GM13977 (cell line): Measurements from ENCODE around the gene SLC39A2.
"Not testable (repeated sequence)": the region's sequence is repeated elsewhere in the genome, so short reads cannot be mapped to it uniquely, and the experiment has no call there.

ENCODE experiments used
- DNase-seq: peaks from one replicate; pipeline ENCODE4 v3.0.0; 2012; ENCODE audit warnings: low spot score
- CTCF ChIP-seq: IDR thresholded peaks from 2 replicates; pipeline ENCODE4 v1.5.1; 2012; ENCODE audit warnings: mild to moderate bottlenecking, control low read depth; ENCODE audit not compliant: insufficient read depth; ENCODE audit errors: extremely low read depth, missing control alignments
- in situ Hi-C: fragments of 300-500 bp; cut with MboI; formaldehyde crosslinking; loops from one replicate; pipeline ENCODE4 v1.12.0; 2022; ENCODE audit warnings: low sequenced_read_pairs, low pct_unique_long_range_greater_than_20kb, mixed read lengths, inconsistent platforms; ENCODE audit not compliant: unreplicated experiment

SLC39A2 gene

GRCh38 chr14:20996521-20996920 is 2.6 kb upstream of the SLC39A2 start:
- no peak for TF ChIP-seq CTCF
- in situ Hi-C loops = no loop called here
- DNase-seq = no peak

DNA sequence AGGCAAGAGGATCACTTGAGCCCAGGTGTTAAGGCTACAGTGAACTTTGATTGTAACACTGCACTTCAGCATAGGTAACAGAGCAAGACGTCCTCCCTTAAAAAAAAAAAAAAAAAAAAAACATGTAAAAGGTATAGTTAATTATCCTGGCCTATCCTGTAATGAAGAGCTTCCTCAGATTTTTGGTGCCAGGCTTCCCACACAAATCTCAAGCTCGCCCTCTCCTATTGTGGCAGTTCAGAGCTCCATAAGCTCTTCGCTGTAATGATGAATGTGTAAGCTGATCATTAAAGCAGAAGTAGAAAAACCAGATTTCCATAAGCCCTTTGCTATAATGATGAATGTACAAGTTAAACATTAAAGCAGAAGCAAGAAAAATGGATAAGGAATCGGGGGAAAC is 2.0 kb upstream of the SLC39A2 start:
- DNase-seq = no peak
- TF ChIP-seq CTCF = no peak
- in situ Hi-C loops = no loop called here

GRCh38 chr14:20997564-20997963 is 1.5 kb upstream of the SLC39A2 start:
- in situ Hi-C loops = no loop called here
- no peak for DNase-seq
- TF ChIP-seq CTCF = no peak

DNA sequence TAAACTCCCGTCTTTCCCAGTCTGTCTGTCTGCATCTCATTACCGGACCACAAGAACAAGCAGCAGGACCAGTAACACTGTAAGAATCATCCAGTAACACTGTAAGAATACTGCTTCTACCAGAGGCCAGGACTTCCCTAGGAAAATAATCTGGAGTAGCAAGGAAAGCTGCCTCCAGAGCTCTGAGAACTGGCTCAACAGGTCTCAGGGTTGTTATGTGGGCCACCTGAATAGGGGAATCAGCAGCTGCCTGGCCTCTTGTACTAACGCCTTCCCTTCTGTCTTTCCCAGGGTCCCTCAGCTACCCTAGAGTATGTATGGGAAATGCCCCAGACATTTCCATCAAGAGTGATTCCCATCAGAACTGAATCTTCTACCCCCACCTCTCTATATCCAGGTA is 954 bp upstream of the SLC39A2 start:
- in situ Hi-C loops = no loop called here
- no peak for TF ChIP-seq CTCF
- no peak for DNase-seq

GRCh38 chr14:20999591-20999990 is 498 bp downstream of the SLC39A2 start:
- in situ Hi-C loops = no loop called here
- TF ChIP-seq CTCF = no peak
- no peak for DNase-seq

DNA sequence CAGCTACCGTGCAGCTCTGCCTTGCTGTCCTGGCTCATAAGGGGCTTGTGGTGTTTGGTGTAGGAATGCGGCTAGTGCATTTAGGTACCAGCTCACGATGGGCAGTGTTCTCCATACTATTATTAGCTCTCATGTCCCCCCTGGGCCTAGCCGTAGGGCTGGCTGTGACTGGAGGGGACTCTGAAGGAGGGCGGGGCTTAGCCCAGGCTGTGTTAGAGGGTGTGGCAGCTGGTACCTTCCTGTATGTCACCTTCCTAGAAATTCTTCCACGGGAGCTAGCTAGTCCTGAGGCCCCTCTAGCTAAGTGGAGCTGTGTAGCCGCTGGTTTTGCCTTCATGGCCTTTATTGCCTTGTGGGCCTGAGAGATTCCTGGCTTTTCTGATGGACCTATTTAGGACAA is 2.1 kb downstream of the SLC39A2 start:
- no peak for DNase-seq
- in situ Hi-C loops = no loop called here
- TF ChIP-seq CTCF = no peak

GRCh38 chr14:21003788-21004346 is 4.8 kb downstream of the SLC39A2 start:
- no peak for TF ChIP-seq CTCF
- no peak for DNase-seq
- in situ Hi-C loops = no loop called here

GRCh38 chr14:21009721-21010120 is 10.6 kb downstream of the SLC39A2 start:
- DNase-seq, in situ Hi-C loops: not testable (repeated sequence)
